Neural cell (in vitro differentiated cells): Measurements from ENCODE around the gene ANGEL1. TPM values are rescaled to one million over a fixed set of nuclear protein-coding genes. Genes with fewer than 3 reads are reported as not detected.

Experiments used
- H2AFZ ChIP-seq: fragments of 200-600, 300-800 bp; sonication (generic), shearing (Covaris generic); 2 replicates; pipeline ENCODE4 v1.6.0; 2014; ENCODE audit warnings: low read depth, mild to moderate bottlenecking, antibody characterized with exemption, low read length, moderate library complexity
- H3F3A ChIP-seq: fragments of 200-600 bp; shearing (Covaris generic); 2 replicates; pipeline ENCODE4 v1.6.1; 2016; ENCODE audit warnings: mild to moderate bottlenecking, moderate library complexity, mixed read lengths, antibody characterized with exemption, low read length; ENCODE audit not compliant: insufficient read depth, poor library complexity, severe bottlenecking
- H3K27ac ChIP-seq: fragments of 200-600, 300-800 bp; sonication (generic), shearing (Covaris generic); 2 replicates; pipeline ENCODE4 v1.5.1; 2014; ENCODE audit warnings: mild to moderate bottlenecking, low read length, moderate library complexity
- H3K27me3 ChIP-seq: fragments of 300-800, 200-600 bp; sonication (generic), shearing (Covaris generic); 2 replicates; pipeline ENCODE4 v1.6.0; 2014; ENCODE audit warnings: mild to moderate bottlenecking, low read depth, low read length, moderate library complexity; ENCODE audit not compliant: insufficient read depth
- H3K36me3 ChIP-seq: fragments of 300-800, 200-600 bp; sonication (generic), shearing (Covaris generic); 2 replicates; pipeline ENCODE4 v1.5.1; 2014; ENCODE audit warnings: mild to moderate bottlenecking, antibody characterized with exemption, low read length, moderate library complexity; ENCODE audit not compliant: insufficient read depth
- H3K4me2 ChIP-seq: fragments of 300-800, 200-600 bp; sonication (generic), shearing (Covaris generic); 2 replicates; pipeline ENCODE4 v1.6.0; 2014; ENCODE audit warnings: mild to moderate bottlenecking, low read length
- H3K4me3 ChIP-seq: fragments of 300-800, 200-600 bp; sonication (generic), shearing (Covaris generic); 2 replicates; pipeline ENCODE4 v1.5.1; 2014; ENCODE audit warnings: mild to moderate bottlenecking, low read length, moderate library complexity
- H3K79me2 ChIP-seq: fragments of 200-600 bp; shearing (Covaris generic); replicated peaks from 2 replicates; pipeline ENCODE4 v1.6.0; 2014; ENCODE audit warnings: mild to moderate bottlenecking, low read length, moderate library complexity; ENCODE audit not compliant: insufficient read depth
- H3K9ac ChIP-seq: fragments of 300-800, 200-600 bp; sonication (generic), shearing (Covaris generic); 2 replicates; pipeline ENCODE4 v1.6.1; 2016; ENCODE audit warnings: mild to moderate bottlenecking, low read length, mixed read lengths
- H3K9me2 ChIP-seq: fragments of 200-600 bp; shearing (Covaris generic); 2 replicates; pipeline ENCODE4 v1.6.1; 2016; ENCODE audit warnings: mild to moderate bottlenecking, low read length, mixed read lengths; ENCODE audit not compliant: insufficient read depth
- H3K9me3 ChIP-seq: fragments of 200-600, 300-800 bp; sonication (generic), shearing (Covaris generic); 2 replicates; pipeline ENCODE4 v1.6.1; 2016; ENCODE audit warnings: mild to moderate bottlenecking, mixed run types, low read length, moderate library complexity, mixed read lengths
- H4K20me1 ChIP-seq: fragments of 200-600 bp; shearing (Covaris generic); 2 replicates; pipeline ENCODE4 v1.6.1; 2016; ENCODE audit warnings: mild to moderate bottlenecking, mixed run types; ENCODE audit not compliant: insufficient read depth
- EP300 ChIP-seq: fragments of 450-650 bp; conservative IDR thresholded peaks from 2 replicates; pipeline ENCODE4 v1.6.1; 2014; ENCODE audit warnings: antibody characterized with exemption, mild to moderate bottlenecking, moderate library complexity; ENCODE audit not compliant: poor library complexity, severe bottlenecking
- EZH2 ChIP-seq: fragments of 200-600, 300-800 bp; shearing (Covaris generic), sonication (generic); IDR thresholded peaks from 2 replicates; pipeline ENCODE4 v1.6.1; 2014; ENCODE audit warnings: antibody characterized with exemption, low read length, borderline replicate concordance, mild to moderate bottlenecking; ENCODE audit not compliant: insufficient read depth, poor library complexity, severe bottlenecking
- MXI1 ChIP-seq: fragments of 450-650 bp; conservative IDR thresholded peaks from 2 replicates; pipeline ENCODE4 v1.6.1; 2014; ENCODE audit warnings: antibody characterized with exemption, mild to moderate bottlenecking; ENCODE audit not compliant: poor library complexity, severe bottlenecking
- POLR2AphosphoS5 ChIP-seq: IDR thresholded peaks from 2 replicates; pipeline ENCODE4 v1.6.1; 2012
- RAD21 ChIP-seq: fragments of 450-650 bp; conservative IDR thresholded peaks from 2 replicates; pipeline ENCODE4 v1.6.1; 2014; ENCODE audit warnings: antibody characterized with exemption, mild to moderate bottlenecking, moderate library complexity
- SMC3 ChIP-seq: fragments of 450-650 bp; conservative IDR thresholded peaks from 2 replicates; pipeline ENCODE4 v1.6.1; 2014; ENCODE audit warnings: antibody characterized with exemption, mild to moderate bottlenecking, moderate library complexity; ENCODE audit not compliant: poor library complexity
- TAF1 ChIP-seq: IDR thresholded peaks from 2 replicates; pipeline ENCODE4 v1.6.1; 2012; ENCODE audit warnings: low read depth
- polyA plus RNA-seq: library from polyadenylated mRNA; depleted of rRNA; stranded (reverse); fragments of >200 nt; gene quantifications from 2 replicates; pipeline ENCODE4 v1.2.3, GENCODE V29; 2014
- TF ChIP-seq, protein P1 (sequence below): fragments of 450-650 bp; IDR thresholded peaks from 2 replicates; pipeline ENCODE4 v1.5.1; 2014; ENCODE audit warnings: antibody characterized with exemption, mild to moderate bottlenecking, moderate library complexity; ENCODE audit not compliant: poor library complexity, severe bottlenecking
- TF ChIP-seq, protein P2 (sequence below): IDR thresholded peaks from 2 replicates; pipeline ENCODE4 v1.6.1; 2012; ENCODE audit warnings: borderline replicate concordance

ANGEL1 gene
- polyA plus RNA-seq, 1 donor from 2014 or later, result 18.4 TPM

DNA sequence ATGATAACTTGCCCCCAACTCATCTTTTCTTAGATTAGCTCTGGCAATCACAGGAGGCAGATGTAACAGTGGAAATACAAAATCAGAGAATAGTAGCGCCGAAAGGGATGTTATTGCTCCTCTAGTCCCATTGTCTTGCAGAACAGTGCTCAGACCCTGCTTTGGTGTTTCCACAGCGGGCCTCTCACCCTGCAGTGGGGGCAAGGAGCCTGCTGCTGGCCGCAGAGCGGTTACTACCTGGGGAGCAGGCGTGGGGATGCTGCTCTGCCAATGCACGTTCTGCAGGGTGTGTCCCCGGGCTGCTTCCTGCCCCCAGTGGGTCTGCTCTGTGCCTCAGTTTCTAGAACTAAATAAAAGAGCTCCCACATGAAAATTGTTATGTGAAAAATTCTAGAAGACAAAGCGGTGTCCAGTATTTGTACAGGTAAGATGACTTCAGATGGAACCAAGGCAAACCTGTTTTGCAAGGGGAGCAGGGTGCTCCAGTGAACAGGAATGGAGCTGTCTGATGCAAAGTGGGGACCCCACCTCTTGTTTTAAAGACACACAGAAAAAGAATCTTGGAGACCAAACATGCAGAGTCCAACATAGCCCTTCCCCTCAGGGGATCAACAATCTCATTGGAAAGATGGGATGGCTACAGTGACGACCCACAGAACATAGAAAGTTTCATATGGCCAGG lies 49.0 kb upstream of the ANGEL1 start:
- no peak for TF ChIP-seq EZH2
- no peak for TF ChIP-seq POLR2AphosphoS5
- no peak for TF ChIP-seq RAD21
- TF ChIP-seq MXI1, result no peak
- TF ChIP-seq, protein P1, sequence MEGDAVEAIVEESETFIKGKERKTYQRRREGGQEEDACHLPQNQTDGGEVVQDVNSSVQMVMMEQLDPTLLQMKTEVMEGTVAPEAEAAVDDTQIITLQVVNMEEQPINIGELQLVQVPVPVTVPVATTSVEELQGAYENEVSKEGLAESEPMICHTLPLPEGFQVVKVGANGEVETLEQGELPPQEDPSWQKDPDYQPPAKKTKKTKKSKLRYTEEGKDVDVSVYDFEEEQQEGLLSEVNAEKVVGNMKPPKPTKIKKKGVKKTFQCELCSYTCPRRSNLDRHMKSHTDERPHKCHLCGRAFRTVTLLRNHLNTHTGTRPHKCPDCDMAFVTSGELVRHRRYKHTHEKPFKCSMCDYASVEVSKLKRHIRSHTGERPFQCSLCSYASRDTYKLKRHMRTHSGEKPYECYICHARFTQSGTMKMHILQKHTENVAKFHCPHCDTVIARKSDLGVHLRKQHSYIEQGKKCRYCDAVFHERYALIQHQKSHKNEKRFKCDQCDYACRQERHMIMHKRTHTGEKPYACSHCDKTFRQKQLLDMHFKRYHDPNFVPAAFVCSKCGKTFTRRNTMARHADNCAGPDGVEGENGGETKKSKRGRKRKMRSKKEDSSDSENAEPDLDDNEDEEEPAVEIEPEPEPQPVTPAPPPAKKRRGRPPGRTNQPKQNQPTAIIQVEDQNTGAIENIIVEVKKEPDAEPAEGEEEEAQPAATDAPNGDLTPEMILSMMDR, result no peak
- TF ChIP-seq TAF1, result no peak
- TF ChIP-seq, protein P2, sequence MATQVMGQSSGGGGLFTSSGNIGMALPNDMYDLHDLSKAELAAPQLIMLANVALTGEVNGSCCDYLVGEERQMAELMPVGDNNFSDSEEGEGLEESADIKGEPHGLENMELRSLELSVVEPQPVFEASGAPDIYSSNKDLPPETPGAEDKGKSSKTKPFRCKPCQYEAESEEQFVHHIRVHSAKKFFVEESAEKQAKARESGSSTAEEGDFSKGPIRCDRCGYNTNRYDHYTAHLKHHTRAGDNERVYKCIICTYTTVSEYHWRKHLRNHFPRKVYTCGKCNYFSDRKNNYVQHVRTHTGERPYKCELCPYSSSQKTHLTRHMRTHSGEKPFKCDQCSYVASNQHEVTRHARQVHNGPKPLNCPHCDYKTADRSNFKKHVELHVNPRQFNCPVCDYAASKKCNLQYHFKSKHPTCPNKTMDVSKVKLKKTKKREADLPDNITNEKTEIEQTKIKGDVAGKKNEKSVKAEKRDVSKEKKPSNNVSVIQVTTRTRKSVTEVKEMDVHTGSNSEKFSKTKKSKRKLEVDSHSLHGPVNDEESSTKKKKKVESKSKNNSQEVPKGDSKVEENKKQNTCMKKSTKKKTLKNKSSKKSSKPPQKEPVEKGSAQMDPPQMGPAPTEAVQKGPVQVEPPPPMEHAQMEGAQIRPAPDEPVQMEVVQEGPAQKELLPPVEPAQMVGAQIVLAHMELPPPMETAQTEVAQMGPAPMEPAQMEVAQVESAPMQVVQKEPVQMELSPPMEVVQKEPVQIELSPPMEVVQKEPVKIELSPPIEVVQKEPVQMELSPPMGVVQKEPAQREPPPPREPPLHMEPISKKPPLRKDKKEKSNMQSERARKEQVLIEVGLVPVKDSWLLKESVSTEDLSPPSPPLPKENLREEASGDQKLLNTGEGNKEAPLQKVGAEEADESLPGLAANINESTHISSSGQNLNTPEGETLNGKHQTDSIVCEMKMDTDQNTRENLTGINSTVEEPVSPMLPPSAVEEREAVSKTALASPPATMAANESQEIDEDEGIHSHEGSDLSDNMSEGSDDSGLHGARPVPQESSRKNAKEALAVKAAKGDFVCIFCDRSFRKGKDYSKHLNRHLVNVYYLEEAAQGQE, result no peak
- TF ChIP-seq EP300, result no peak
- TF ChIP-seq SMC3, result no peak
- Histone ChIP-seq H3K36me3 (no peaks in the 10 kb centered on the region), H4K20me1 (no peaks in the 10 kb centered on the region), H3K4me3 (no peak overlapping the region), H3K9ac (no peak overlapping the region), H2AFZ (no peak overlapping the region), H3K9me2 (no peaks in the 10 kb centered on the region), H3F3A (no peaks in the 10 kb centered on the region), H3K79me2 (no peaks in the 10 kb centered on the region), H3K27me3 (no peaks in the 10 kb centered on the region), H3K9me3 (no peaks in the 10 kb centered on the region), H3K27ac (no peak overlapping the region), H3K4me2 (no peak overlapping the region)

DNA sequence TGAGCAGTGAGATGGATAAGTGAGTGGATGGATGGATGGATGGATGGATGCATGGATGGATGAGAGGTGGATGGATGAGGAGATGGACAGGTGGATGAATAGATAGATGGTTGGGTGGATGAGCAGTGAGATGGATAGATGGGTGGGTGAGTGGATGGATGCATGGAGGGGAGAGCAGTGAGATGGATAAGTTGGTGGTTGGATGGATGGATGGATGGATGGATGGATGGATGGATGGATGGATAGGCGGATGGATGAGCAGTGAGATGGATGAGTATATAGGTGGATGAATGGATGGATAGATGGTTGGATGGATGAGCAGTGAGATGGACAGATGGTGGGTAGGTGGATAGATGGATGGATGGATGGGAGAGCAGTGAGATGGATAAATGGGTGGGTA lies 44.1 kb upstream of the ANGEL1 start:
- no peak overlapping the region for H3K4me2 ChIP-seq
- no peaks in the 10 kb centered on the region for H4K20me1 ChIP-seq
- no peak overlapping the region for H3K9ac ChIP-seq
- TF ChIP-seq, protein P1, result no peak
- no peak for TF ChIP-seq POLR2AphosphoS5
- TF ChIP-seq MXI1, result no peak
- TF ChIP-seq RAD21, result no peak
- TF ChIP-seq EP300, result no peak
- TF ChIP-seq TAF1, result no peak
- TF ChIP-seq SMC3, result no peak
- TF ChIP-seq, protein P2, result no peak
- TF ChIP-seq EZH2, result no peak
- no peaks in the 10 kb centered on the region for H3K27me3 ChIP-seq
- no peaks in the 10 kb centered on the region for H3K9me3 ChIP-seq
- no peaks in the 10 kb centered on the region for H3F3A ChIP-seq
- no peaks in the 10 kb centered on the region for H3K79me2 ChIP-seq
- no peak overlapping the region for H3K27ac ChIP-seq
- H3K4me3 ChIP-seq, result no peak overlapping the region
- no peak overlapping the region for H2AFZ ChIP-seq
- no peaks in the 10 kb centered on the region for H3K9me2 ChIP-seq
- no peaks in the 10 kb centered on the region for H3K36me3 ChIP-seq
